Prostate gland (tissue), 2 donors: Measurements from ENCODE around the gene TMBIM1.
"Not testable (repeated sequence)": the region's sequence is repeated elsewhere in the genome, so short reads cannot be mapped to it uniquely, and the experiment has no call there.

Source experiments
- CTCF ChIP-seq, 4 experiments: fragments of 200-600 bp in 2 of 4; fragments of 450-650 bp in 2 of 4; sonication (generic) in 2 of 4; IDR thresholded peaks; 1 replicate in 3 of 4; 2 replicates in 1 of 4; pipeline ENCODE4 v1.5.1; 2016 to 2019; ENCODE audit warnings: antibody characterized with exemption in 4 of 4, mild to moderate bottlenecking in 2 of 4, moderate library complexity in 2 of 4
- POLR2A ChIP-seq: fragments of 450-650 bp; IDR thresholded peaks from one replicate; pipeline ENCODE4 v1.6.1; 2016; ENCODE audit warnings: antibody characterized with exemption, mild to moderate bottlenecking
- POLR2AphosphoS5 ChIP-seq: sonication (generic); formaldehyde crosslinking; IDR thresholded peaks from one replicate; pipeline ENCODE4 v1.6.1; 2017; ENCODE audit warnings: antibody characterized with exemption

- not testable (repeated sequence) for TF ChIP-seq POLR2A; POLR2AphosphoS5; CTCF (IDR thresholded peaks at IDR 0.05)
Observed at GRCh38 chr2:218314764-218315163, 22.5 kb upstream of the TMBIM1 start.
